HG03575 (cell line): ENCODE measurements around the gene PRTN3.
"Not testable (repeated sequence)": the region's sequence is repeated elsewhere in the genome, so short reads cannot be mapped to it uniquely, and the experiment has no call there.

Experiments
- ATAC-seq: cut with Tn5 transposase; IDR thresholded peaks from one replicate; pipeline ENCODE4 v1.9.1; 2021; ENCODE audit not compliant: unreplicated experiment, insufficient number of reproducible peaks, low FRiP score; ENCODE audit errors: extremely low read depth

Gene PRTN3

GRCh38 chr19:873084-873483 is 32.3 kb downstream of the PRTN3 start:
- ATAC-seq: no peak

- no peak for ATAC-seq
Observed at GRCh38 chr19:873561-874041, 32.8 kb downstream of the PRTN3 start.

- no peak for ATAC-seq
Observed at GRCh38 chr19:875265-875879, 34.6 kb downstream of the PRTN3 start.

- no peak for ATAC-seq
Observed at GRCh38 chr19:876089-876488, 35.3 kb downstream of the PRTN3 start.

- ATAC-seq: no peak
Observed at GRCh38 chr19:876780-877314, 36.0 kb downstream of the PRTN3 start.

GRCh38 chr19:877992-878660 is 37.3 kb downstream of the PRTN3 start:
- ATAC-seq: not testable (repeated sequence)

- ATAC-seq: not testable (repeated sequence)
Observed at GRCh38 chr19:878751-879561, 38.2 kb downstream of the PRTN3 start.

GRCh38 chr19:879711-880438 is 39.1 kb downstream of the PRTN3 start:
- no peak for ATAC-seq

- no peak for ATAC-seq
Observed at GRCh38 chr19:881385-882071, 40.7 kb downstream of the PRTN3 start.

GRCh38 chr19:882871-883497 is 42.2 kb downstream of the PRTN3 start:
- ATAC-seq: no peak

GRCh38 chr19:883661-884211 is 42.9 kb downstream of the PRTN3 start:
- ATAC-seq: no peak

- no peak for ATAC-seq
Observed at GRCh38 chr19:884420-885211, 43.8 kb downstream of the PRTN3 start.

- no peak for ATAC-seq
Observed at GRCh38 chr19:885536-886224, 44.9 kb downstream of the PRTN3 start.

- no peak for ATAC-seq
Observed at GRCh38 chr19:887072-887471, 46.3 kb downstream of the PRTN3 start.

GRCh38 chr19:887599-887998 is 46.8 kb downstream of the PRTN3 start:
- ATAC-seq: no peak

GRCh38 chr19:888581-889385 is 48.0 kb downstream of the PRTN3 start:
- ATAC-seq: no peak
